Hepatocyte (in vitro differentiated cells): ENCODE results near the gene HRC. TPM values are rescaled to one million over a fixed set of nuclear protein-coding genes. Genes with fewer than 3 reads are reported as not detected.

Experiments
- DNase-seq: peaks from one replicate; pipeline ENCODE4 v3.0.0-alpha.2; 2016; ENCODE audit warnings: low spot score
- H2AFZ ChIP-seq: fragments of 200-600 bp; sonication (generic); 2 replicates; pipeline ENCODE4 v1.6.0; 2016; ENCODE audit warnings: antibody characterized with exemption, mild to moderate bottlenecking
- H3K27ac ChIP-seq: fragments of 200-600 bp; sonication (generic); 2 replicates; pipeline ENCODE4 v1.5.1; 2016; ENCODE audit warnings: mild to moderate bottlenecking
- H3K27me3 ChIP-seq: fragments of 200-600 bp; sonication (generic); 2 replicates; pipeline ENCODE4 v1.6.1; 2016
- H3K36me3 ChIP-seq: fragments of 200-600 bp; sonication (generic); replicated peaks from 2 replicates; pipeline ENCODE4 v1.5.1; 2016; ENCODE audit warnings: low read depth; ENCODE audit not compliant: insufficient read depth
- H3K4me1 ChIP-seq: fragments of 200-600 bp; sonication (generic); 2 replicates; pipeline ENCODE4 v1.5.1; 2016; ENCODE audit warnings: mild to moderate bottlenecking, moderate library complexity; ENCODE audit not compliant: insufficient read depth
- H3K4me2 ChIP-seq: fragments of 200-600 bp; sonication (generic); 2 replicates; pipeline ENCODE4 v1.6.0; 2016
- H3K4me3 ChIP-seq: fragments of 200-600 bp; sonication (generic); 2 replicates; pipeline ENCODE4 v1.5.1; 2016; ENCODE audit warnings: mild to moderate bottlenecking
- H3K79me2 ChIP-seq: fragments of 200-600 bp; sonication (generic); 2 replicates; pipeline ENCODE4 v1.6.0; 2017; ENCODE audit warnings: mild to moderate bottlenecking
- H3K9me2 ChIP-seq: fragments of 200-600 bp; sonication (generic); replicated peaks from 2 replicates; pipeline ENCODE4 v1.6.0; 2017; ENCODE audit warnings: mild to moderate bottlenecking; ENCODE audit not compliant: insufficient read depth
- H3K9me3 ChIP-seq: fragments of 200-600 bp; sonication (generic); 2 replicates; pipeline ENCODE4 v1.5.1; 2016; ENCODE audit warnings: low read depth, mild to moderate bottlenecking
- H4K20me1 ChIP-seq: fragments of 200-600 bp; sonication (generic); 2 replicates; pipeline ENCODE4 v1.6.0; 2016; ENCODE audit warnings: mild to moderate bottlenecking; ENCODE audit not compliant: insufficient read depth, poor library complexity, severe bottlenecking
- CTCF ChIP-seq: fragments of 200-600 bp; sonication (generic); IDR thresholded peaks from 2 replicates; pipeline ENCODE4 v1.5.1; 2016; ENCODE audit warnings: antibody characterized with exemption, mild to moderate bottlenecking; ENCODE audit not compliant: poor library complexity
- EZH2 ChIP-seq: fragments of 200-600 bp; sonication (generic); IDR thresholded peaks from 2 replicates; pipeline ENCODE4 v1.6.1; 2016; ENCODE audit warnings: antibody characterized with exemption, mild to moderate bottlenecking, borderline replicate concordance
- EZH2phosphoT487 ChIP-seq: fragments of 200-600 bp; sonication (generic); IDR thresholded peaks from one replicate; pipeline ENCODE4 v1.6.1; 2018; ENCODE audit warnings: antibody characterized with exemption, mild to moderate bottlenecking, low read depth, moderate library complexity; ENCODE audit not compliant: unreplicated experiment, severe bottlenecking
- WGBS: methylation state at CpG from one replicate; pipeline ENCODE4 v1.1.6; 2016; ENCODE audit warnings: low lambda C conversion rate; ENCODE audit errors: missing lambda C conversion rate; 5-methylcytosine and 5-hydroxymethylcytosine counted together
- polyA plus RNA-seq: library from polyadenylated mRNA; unstranded; fragments of >200 nt; fragmentation: Nextera tagmentation; extraction: Ambion mirVana; gene quantifications from 2 replicates; pipeline ENCODE4 v1.2.1, GENCODE V29; 2016
- total RNA-seq: library from RNA; depleted of rRNA; stranded (reverse); fragments of >200 nt; gene quantifications from 2 replicates; pipeline ENCODE4 v1.2.3, GENCODE V29; 2014

Gene HRC
- total and polyA plus RNA-seq, 2 experiments from 2014 or later, result 0.48 to 0.50 TPM

GRCh38 chr19:49117677-49118564 lies 37.3 kb downstream of the HRC start:
- Histone ChIP-seq H3K79me2 (no peaks in the 10 kb centered on the region), H3K36me3 (no peaks in the 10 kb centered on the region), H3K4me1 (peaks cover 16% of the 10 kb centered on the region), H3K4me2 (peak overlapping the region; percentile 89), H3K27me3 (peaks cover 7% of the 10 kb centered on the region), H2AFZ (peak overlapping the region; percentile 56), H3K27ac (peak overlapping the region; percentile 94), H3K9me3 (no peaks in the 10 kb centered on the region), H4K20me1 (no peaks in the 10 kb centered on the region), H3K4me3 (peak overlapping the region; percentile 18), H3K9me2 (no peaks in the 10 kb centered on the region)
- 79% methylated on average over 25 of the region's 26 CpGs for WGBS
- no peak for DNase-seq
- TF ChIP-seq EZH2phosphoT487 (no peak), EZH2 (no peak), CTCF (no peak)

GRCh38 chr19:49116544-49116943 lies 38.7 kb downstream of the HRC start:
- Histone ChIP-seq H2AFZ (no peak overlapping the region), H3K79me2 (no peaks in the 10 kb centered on the region), H3K9me2 (no peaks in the 10 kb centered on the region), H3K9me3 (no peaks in the 10 kb centered on the region), H3K27ac (no peak overlapping the region), H3K4me3 (no peak overlapping the region), H3K4me1 (peaks cover 16% of the 10 kb centered on the region), H4K20me1 (no peaks in the 10 kb centered on the region), H3K36me3 (no peaks in the 10 kb centered on the region), H3K4me2 (no peak overlapping the region), H3K27me3 (peaks cover 7% of the 10 kb centered on the region)
- WGBS, result 64% methylated on average over 1 of the region's 1 CpG
- DNase-seq, result no peak
- no peak for TF ChIP-seq EZH2
- no peak for TF ChIP-seq EZH2phosphoT487
- TF ChIP-seq CTCF, result no peak

GRCh38 chr19:49114630-49115363 lies 40.4 kb downstream of the HRC start:
- no peaks in the 10 kb centered on the region for H3K9me2 ChIP-seq
- no peaks in the 10 kb centered on the region for H3K36me3 ChIP-seq
- no peaks in the 10 kb centered on the region for H4K20me1 ChIP-seq
- peak overlapping the region; percentile 84 for H2AFZ ChIP-seq
- no peaks in the 10 kb centered on the region for H3K79me2 ChIP-seq
- peak; percentile 81 for DNase-seq
- TF ChIP-seq CTCF (no peak), EZH2phosphoT487 (no peak)
- H3K27ac ChIP-seq, result peak overlapping the region; percentile 94
- H3K27me3 ChIP-seq, result no peaks in the 10 kb centered on the region
- peak overlapping the region; percentile 99 for H3K4me2 ChIP-seq
- no peaks in the 10 kb centered on the region for H3K9me3 ChIP-seq
- H3K4me3 ChIP-seq, result peak overlapping the region; percentile 94
- 6% methylated on average over 52 of the region's 68 CpGs for WGBS
- peaks cover 15% of the 10 kb centered on the region for H3K4me1 ChIP-seq
